ENCODE data around the gene STK39. TPM values are rescaled to one million over a fixed set of nuclear protein-coding genes. Genes with fewer than 3 reads are reported as not detected.

The STK39 gene
- total RNA-seq, 2 experiments from 2014 or later, result 7.9 to 9.5 TPM

DNA sequence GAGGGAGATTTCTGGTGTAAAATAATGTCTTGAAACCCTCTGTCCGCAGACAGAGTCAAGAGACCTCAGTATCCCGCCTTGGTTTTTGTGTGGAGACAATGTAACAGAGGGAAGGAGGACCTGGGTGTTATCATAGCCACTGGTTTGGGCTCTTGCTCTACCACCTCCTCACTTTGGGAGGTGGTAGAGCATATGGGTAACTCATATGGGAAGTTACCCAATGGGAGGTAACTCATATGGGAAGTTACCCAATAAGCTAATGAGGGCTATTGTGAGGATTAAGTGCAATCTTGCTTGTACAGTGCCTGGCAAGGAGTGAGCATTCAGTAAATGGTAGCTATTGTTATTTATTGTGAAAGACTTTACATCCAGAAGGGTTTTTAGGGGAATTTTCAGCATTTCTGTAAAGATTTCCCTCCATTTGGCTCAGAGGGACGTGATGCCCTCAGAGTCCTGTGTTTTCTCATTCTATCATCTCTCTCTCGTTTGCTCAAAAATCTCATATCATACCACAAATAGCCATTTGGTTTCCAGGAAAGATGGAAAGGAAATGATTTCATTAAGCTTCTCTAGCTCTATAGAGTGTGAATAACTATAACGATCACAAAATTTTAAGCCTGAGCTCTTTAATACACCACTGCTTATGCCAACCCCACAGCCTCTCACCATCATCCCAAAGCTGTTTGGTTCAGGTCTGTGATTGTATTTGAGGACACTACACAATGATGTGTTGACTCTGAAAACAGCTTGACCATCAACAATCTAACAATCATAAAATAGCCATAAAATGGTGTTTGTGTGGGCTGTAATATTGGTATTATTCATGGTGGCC is 307.7 kb downstream of the STK39 start:
- DNase-seq, result no peak
- H3K27ac Mint-ChIP-seq, result no peak overlapping the region
- H3K9me3 Mint-ChIP-seq, result no peaks in the 10 kb centered on the region
- intact Hi-C loops (cut with DNase I, micrococcal nuclease), result no loop called here
- TF ChIP-seq, protein P1, sequence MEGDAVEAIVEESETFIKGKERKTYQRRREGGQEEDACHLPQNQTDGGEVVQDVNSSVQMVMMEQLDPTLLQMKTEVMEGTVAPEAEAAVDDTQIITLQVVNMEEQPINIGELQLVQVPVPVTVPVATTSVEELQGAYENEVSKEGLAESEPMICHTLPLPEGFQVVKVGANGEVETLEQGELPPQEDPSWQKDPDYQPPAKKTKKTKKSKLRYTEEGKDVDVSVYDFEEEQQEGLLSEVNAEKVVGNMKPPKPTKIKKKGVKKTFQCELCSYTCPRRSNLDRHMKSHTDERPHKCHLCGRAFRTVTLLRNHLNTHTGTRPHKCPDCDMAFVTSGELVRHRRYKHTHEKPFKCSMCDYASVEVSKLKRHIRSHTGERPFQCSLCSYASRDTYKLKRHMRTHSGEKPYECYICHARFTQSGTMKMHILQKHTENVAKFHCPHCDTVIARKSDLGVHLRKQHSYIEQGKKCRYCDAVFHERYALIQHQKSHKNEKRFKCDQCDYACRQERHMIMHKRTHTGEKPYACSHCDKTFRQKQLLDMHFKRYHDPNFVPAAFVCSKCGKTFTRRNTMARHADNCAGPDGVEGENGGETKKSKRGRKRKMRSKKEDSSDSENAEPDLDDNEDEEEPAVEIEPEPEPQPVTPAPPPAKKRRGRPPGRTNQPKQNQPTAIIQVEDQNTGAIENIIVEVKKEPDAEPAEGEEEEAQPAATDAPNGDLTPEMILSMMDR (IDR thresholded peaks at IDR 0.05), result no peak
- POLR2A ChIA-PET, result no interaction called here
- Histone ChIP-seq H3K36me3 (ENCODE audit: insufficient read depth, low read length) (no peaks in the 10 kb centered on the region), H3K27ac (ENCODE audit: low read depth in 1 of 2, low read length in 2 of 2) (no peak overlapping the region), H3K4me3 (ENCODE audit: low read length) (no peak overlapping the region), H3K9me3 (ENCODE audit: control insufficient read depth in 1 of 2, insufficient read depth in 1 of 2, low read length in 2 of 2) (no peaks in the 10 kb centered on the region), H3K27me3 (ENCODE audit: control insufficient read depth in 1 of 2, insufficient read depth in 2 of 2, low read length in 2 of 2) (peaks cover 0 to 3% of the 10 kb centered on the region in 2 experiments), H3K4me1 (ENCODE audit: insufficient read depth, low read length) (no peaks in the 10 kb centered on the region)
- no peak for ATAC-seq (ENCODE audit: poor library complexity)
- H3K4me1 Mint-ChIP-seq (ENCODE audit: low read depth), result no peaks in the 10 kb centered on the region
- no peaks in the 10 kb centered on the region for H3K36me3 Mint-ChIP-seq (ENCODE audit: low read depth)
- CTCF ChIA-PET, result no interaction called here
- H3K4me3 Mint-ChIP-seq, result no peak overlapping the region
- peaks cover 5% of the 10 kb centered on the region for H3K27me3 Mint-ChIP-seq

DNA sequence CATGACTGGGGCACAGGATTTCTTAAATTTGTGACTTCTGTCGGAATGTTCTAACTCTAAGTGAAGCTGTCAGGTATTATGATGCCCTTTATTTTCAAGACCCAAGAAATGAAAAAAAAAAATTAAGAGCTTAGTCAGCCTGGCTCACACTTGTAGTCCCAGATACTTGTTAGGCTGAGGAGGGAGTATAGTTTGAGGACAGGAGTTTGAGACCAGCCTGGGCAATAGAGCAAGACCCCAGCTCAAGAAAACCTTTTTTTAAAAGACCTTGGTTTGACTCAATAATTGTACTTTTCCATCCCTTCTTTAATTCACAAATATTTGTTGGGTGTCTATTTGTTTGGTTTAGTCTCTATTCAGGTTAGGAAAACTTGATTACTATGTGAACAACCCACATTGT is 310.0 kb downstream of the STK39 start:
- Histone ChIP-seq H3K4me1 (ENCODE audit: insufficient read depth, low read length) (no peaks in the 10 kb centered on the region), H3K4me3 (ENCODE audit: low read length) (no peak overlapping the region), H3K27me3 (ENCODE audit: control insufficient read depth in 1 of 2, insufficient read depth in 2 of 2, low read length in 2 of 2) (peaks cover 0 to 3% of the 10 kb centered on the region in 2 experiments), H3K27ac (ENCODE audit: low read depth in 1 of 2, low read length in 2 of 2) (no peak overlapping the region), H3K9me3 (ENCODE audit: control insufficient read depth in 1 of 2, insufficient read depth in 1 of 2, low read length in 2 of 2) (no peaks in the 10 kb centered on the region), H3K36me3 (ENCODE audit: insufficient read depth, low read length) (no peaks in the 10 kb centered on the region)
- Mint-ChIP-seq H3K27ac (no peak overlapping the region), H3K4me1 (ENCODE audit: low read depth) (no peaks in the 10 kb centered on the region), H3K9me3 (no peaks in the 10 kb centered on the region), H3K27me3 (peaks cover 5% of the 10 kb centered on the region), H3K4me3 (no peak overlapping the region), H3K36me3 (ENCODE audit: low read depth) (no peaks in the 10 kb centered on the region)
- CTCF ChIA-PET, result interaction anchor here (0.9 to 1.5 kb wide), 2 partner anchors 8 to 12 kb away, joined by 3 read pairs; no protein-coding TSS in a partner anchor
- no peak for DNase-seq
- intact Hi-C loops (cut with DNase I, micrococcal nuclease), result no loop called here
- no peak for ATAC-seq (ENCODE audit: poor library complexity)
- TF ChIP-seq, protein P1 (IDR thresholded peaks at IDR 0.05), result no peak
- POLR2A ChIA-PET, result no interaction called here

DNA sequence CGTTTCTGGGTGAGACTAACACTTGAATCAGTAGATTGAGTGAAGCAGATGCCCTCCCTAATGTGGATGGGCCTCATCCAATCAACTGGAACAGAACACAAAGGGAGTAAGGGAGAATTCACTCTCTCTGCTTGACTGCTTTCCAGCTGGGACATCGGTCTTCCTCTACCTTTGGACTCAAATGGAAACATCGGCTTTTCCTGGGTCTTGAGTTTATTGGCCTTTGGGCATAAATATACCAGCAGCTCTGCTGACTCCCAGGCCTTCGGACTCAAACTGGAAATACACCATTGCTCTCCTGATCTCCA is 311.6 kb downstream of the STK39 start:
- ATAC-seq (ENCODE audit: poor library complexity), result no peak
- Histone ChIP-seq H3K36me3 (ENCODE audit: insufficient read depth, low read length) (no peaks in the 10 kb centered on the region), H3K4me1 (ENCODE audit: insufficient read depth, low read length) (no peaks in the 10 kb centered on the region), H3K9me3 (ENCODE audit: control insufficient read depth in 1 of 2, insufficient read depth in 1 of 2, low read length in 2 of 2) (no peaks in the 10 kb centered on the region), H3K27ac (ENCODE audit: low read depth in 1 of 2, low read length in 2 of 2) (no peak overlapping the region), H3K27me3 (ENCODE audit: control insufficient read depth in 1 of 2, insufficient read depth in 2 of 2, low read length in 2 of 2) (peaks cover 0 to 3% of the 10 kb centered on the region in 2 experiments), H3K4me3 (ENCODE audit: low read length) (no peak overlapping the region)
- intact Hi-C loops (cut with DNase I, micrococcal nuclease), result no loop called here
- no peak for DNase-seq
- CTCF ChIA-PET, result no interaction called here
- H3K9me3 Mint-ChIP-seq, result no peaks in the 10 kb centered on the region
- H3K27ac Mint-ChIP-seq, result no peak overlapping the region
- H3K4me1 Mint-ChIP-seq (ENCODE audit: low read depth), result no peaks in the 10 kb centered on the region
- H3K27me3 Mint-ChIP-seq, result peaks cover 5% of the 10 kb centered on the region
- H3K4me3 Mint-ChIP-seq, result no peak overlapping the region
- POLR2A ChIA-PET, result no interaction called here
- no peaks in the 10 kb centered on the region for H3K36me3 Mint-ChIP-seq (ENCODE audit: low read depth)
- TF ChIP-seq, protein P1 (IDR thresholded peaks at IDR 0.05), result no peak
